SK-N-SH treated with all-trans-retinoic acid at 6 μM for 48 hours (cell line): ENCODE data around the gene ST6GAL1.

Experiments used
- ARNTL ChIP-seq: fragments of 450-650 bp; formaldehyde crosslinking; IDR thresholded peaks from 2 replicates; pipeline ENCODE4 v1.5.0; 2020; ENCODE audit warnings: low read depth, mild to moderate bottlenecking, moderate library complexity, borderline replicate concordance
- CREB5 ChIP-seq: fragments of 250-450 bp; sonication (Bioruptor Pico); IDR thresholded peaks from 2 replicates; pipeline ENCODE4 v1.5.1; 2020; ENCODE audit warnings: low read depth, mild to moderate bottlenecking, moderate library complexity
- ISL1 ChIP-seq: fragments of 250-450 bp; sonication (Bioruptor Pico); IDR thresholded peaks from 2 replicates; pipeline ENCODE4 v2.1.2; 2022; ENCODE audit warnings: mild to moderate bottlenecking, moderate library complexity
- PATZ1 ChIP-seq: fragments of 250-450 bp; sonication (Bioruptor Pico); IDR thresholded peaks from 2 replicates; pipeline ENCODE4 v1.8.0; 2020; ENCODE audit warnings: mild to moderate bottlenecking, moderate library complexity, borderline replicate concordance
- SNAI2 ChIP-seq: fragments of 250-450 bp; sonication (Bioruptor Pico); IDR thresholded peaks from 2 replicates; pipeline ENCODE4 v1.5.0; 2020; ENCODE audit warnings: mild to moderate bottlenecking, moderate library complexity
- TCF4 ChIP-seq: fragments of 250-450 bp; sonication (Bioruptor Pico); IDR thresholded peaks from 2 replicates; pipeline ENCODE4 v1.8.0; 2021; ENCODE audit warnings: mild to moderate bottlenecking, moderate library complexity, borderline replicate concordance
- ZFP30 ChIP-seq: fragments of 450-650 bp; formaldehyde crosslinking; IDR thresholded peaks from 2 replicates; pipeline ENCODE4 v1.5.0; 2022; ENCODE audit warnings: mild to moderate bottlenecking, moderate library complexity
- TF ChIP-seq, protein P1 (sequence below): fragments of 250-450 bp; sonication (Bioruptor Pico); IDR thresholded peaks from 2 replicates; pipeline ENCODE4 v1.8.0; 2021; ENCODE audit warnings: low read depth, mild to moderate bottlenecking, moderate library complexity, borderline replicate concordance

DNA sequence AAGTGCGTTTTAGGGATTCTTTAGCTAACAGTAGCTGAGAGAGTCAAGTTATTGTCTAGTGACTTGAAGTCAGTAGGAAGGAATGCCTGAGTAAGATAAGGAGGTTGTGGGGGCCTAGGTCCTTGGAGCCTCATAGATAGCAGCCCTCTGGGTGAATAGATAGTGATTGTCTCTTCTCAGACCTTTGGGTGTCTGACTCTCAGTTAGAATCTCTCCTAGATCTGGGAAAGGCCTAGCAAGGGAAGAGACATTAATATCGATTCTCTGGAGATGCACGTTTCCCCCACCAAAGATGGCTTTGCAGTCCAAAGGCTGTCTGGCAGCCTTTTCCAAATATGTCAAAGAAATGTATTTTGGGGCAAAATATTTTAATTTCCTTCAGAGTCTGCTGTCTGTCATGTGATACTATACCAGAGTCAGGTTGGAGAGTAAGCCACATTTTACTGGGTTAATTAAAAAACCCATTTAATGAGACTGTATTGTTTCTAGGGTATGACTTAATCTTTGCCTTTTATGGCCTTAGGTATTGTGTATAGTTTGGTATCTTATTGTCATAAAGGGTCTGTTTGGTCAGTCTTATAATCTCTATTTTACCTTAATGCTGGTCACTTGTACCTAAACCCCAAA is 92.2 kb downstream of the ST6GAL1 start:
- no peak for TF ChIP-seq TCF4 (CRISPR knock-in tag)
- no peak for TF ChIP-seq CREB5 (CRISPR knock-in tag)
- no peak for TF ChIP-seq ARNTL (CRISPR knock-in tag)
- TF ChIP-seq, protein P1, sequence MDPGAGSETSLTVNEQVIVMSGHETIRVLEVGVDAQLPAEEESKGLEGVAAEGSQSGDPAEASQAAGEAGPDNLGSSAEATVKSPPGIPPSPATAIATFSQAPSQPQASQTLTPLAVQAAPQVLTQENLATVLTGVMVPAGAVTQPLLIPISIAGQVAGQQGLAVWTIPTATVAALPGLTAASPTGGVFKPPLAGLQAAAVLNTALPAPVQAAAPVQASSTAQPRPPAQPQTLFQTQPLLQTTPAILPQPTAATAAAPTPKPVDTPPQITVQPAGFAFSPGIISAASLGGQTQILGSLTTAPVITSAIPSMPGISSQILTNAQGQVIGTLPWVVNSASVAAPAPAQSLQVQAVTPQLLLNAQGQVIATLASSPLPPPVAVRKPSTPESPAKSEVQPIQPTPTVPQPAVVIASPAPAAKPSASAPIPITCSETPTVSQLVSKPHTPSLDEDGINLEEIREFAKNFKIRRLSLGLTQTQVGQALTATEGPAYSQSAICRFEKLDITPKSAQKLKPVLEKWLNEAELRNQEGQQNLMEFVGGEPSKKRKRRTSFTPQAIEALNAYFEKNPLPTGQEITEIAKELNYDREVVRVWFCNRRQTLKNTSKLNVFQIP (CRISPR knock-in tag), result no peak
- TF ChIP-seq PATZ1 (CRISPR knock-in tag), result no peak
- no peak for TF ChIP-seq ZFP30
- TF ChIP-seq SNAI2, result no peak
- no peak for TF ChIP-seq ISL1 (CRISPR knock-in tag)
